Esophagus muscularis mucosa (tissue), 4 donors: ENCODE data around the gene HYI. TPM values are rescaled to one million over a fixed set of nuclear protein-coding genes. Genes with fewer than 3 reads are reported as not detected.

Experiments
- DNase-seq: peaks from one replicate; pipeline ENCODE4 v3.0.0-alpha.2; 2017; ENCODE audit errors: extremely low spot score
- H3K27ac ChIP-seq, 4 donors: fragments of 200-600 bp; sonication (generic); replicated peaks in 1 of 4; 1 replicate in 3 of 4; 2 replicates in 1 of 4; pipeline ENCODE4 v1.5.1; 2016 to 2019; ENCODE audit warnings: mild to moderate bottlenecking in 1 of 4
- H3K27me3 ChIP-seq, 4 donors: fragments of 200-600 bp; sonication (generic); one replicate each; pipeline versions ENCODE4 v1.5.1 to v1.6.0; 2016 to 2019
- H3K36me3 ChIP-seq, 4 donors: fragments of 200-600 bp; sonication (generic); one replicate each; pipeline ENCODE4 v1.5.1; 2016 to 2019
- H3K4me1 ChIP-seq, 4 donors: fragments of 200-600 bp; sonication (generic); one replicate each; pipeline ENCODE4 v1.5.1; 2016 to 2019
- H3K4me3 ChIP-seq, 4 donors: fragments of 200-600 bp; sonication (generic); 1 replicate in 2 of 4; 2 replicates in 2 of 4; pipeline ENCODE4 v1.5.1; 2016 to 2019; ENCODE audit warnings: mild to moderate bottlenecking in 4 of 4, moderate library complexity in 1 of 4
- H3K9me3 ChIP-seq, 4 donors: fragments of 200-600 bp; sonication (generic); 1 replicate in 3 of 4; 2 replicates in 1 of 4; pipeline ENCODE4 v1.5.1; 2016 to 2019
- EP300 ChIP-seq: sonication (generic); formaldehyde crosslinking; IDR thresholded peaks from one replicate; pipeline ENCODE4 v1.6.1; 2017; ENCODE audit warnings: antibody characterized with exemption
- POLR2A ChIP-seq: fragments of 450-650 bp; IDR thresholded peaks from one replicate; pipeline ENCODE4 v1.6.1; 2017; ENCODE audit warnings: antibody characterized with exemption, moderate library complexity, mild to moderate bottlenecking, low read depth
- POLR2AphosphoS5 ChIP-seq, 2 donors: sonication (generic); formaldehyde crosslinking; IDR thresholded peaks; one replicate each; pipeline ENCODE4 v1.6.1; 2017; ENCODE audit warnings: antibody characterized with exemption in 2 of 2
- WGBS: methylation state at CpG from one replicate; pipeline ENCODE4 v1.1.5; 2018; 5-methylcytosine and 5-hydroxymethylcytosine counted together
- intact Hi-C: fragments of 100-400 bp; cut with DNase I; formaldehyde crosslinking; loops from one replicate; pipeline ENCODE4 v1.15.1; 2023
- total RNA-seq, 4 donors: library from RNA; depleted of rRNA; stranded (reverse); fragments of >200 nt; gene quantifications; one replicate each; pipeline versions ENCODE4 v1.1.0 to v1.2.1, GENCODE V29; 2016
- TF ChIP-seq, protein P1 (sequence below), 3 experiments: fragments of 200-600 bp in 2 of 3; fragments of 450-650 bp in 1 of 3; sonication (generic) in 2 of 3; IDR thresholded peaks; one replicate each; pipeline ENCODE4 v1.5.1; 2017 to 2019; ENCODE audit warnings: antibody characterized with exemption in 3 of 3, mild to moderate bottlenecking in 2 of 3, moderate library complexity in 1 of 3

The HYI gene
- total RNA-seq, 4 donors from 2014 or later: 36.3 to 60.5 (median 50.6) TPM

DNA sequence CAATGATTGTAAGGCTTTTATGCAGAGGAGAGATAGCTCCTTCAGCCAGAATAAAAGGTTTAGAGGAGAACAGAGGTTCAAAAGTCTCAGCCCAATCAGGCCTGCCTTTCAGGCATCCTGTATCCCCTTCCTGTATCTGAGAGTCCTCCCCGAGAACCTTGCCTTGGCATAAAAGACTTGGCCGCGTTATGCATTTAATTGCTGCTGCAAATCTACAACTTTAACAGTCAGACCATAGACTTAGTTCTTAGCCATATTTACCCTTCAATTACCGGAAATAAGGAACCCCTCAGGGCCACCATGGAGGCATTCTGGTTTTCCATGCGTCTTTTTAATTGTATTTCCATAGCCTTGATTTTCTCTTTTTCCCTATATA is 18.3 kb upstream of the HYI start:
- no peak for TF ChIP-seq POLR2AphosphoS5 (IDR thresholded peaks at IDR 0.05)
- TF ChIP-seq EP300: no peak
- TF ChIP-seq, protein P1, sequence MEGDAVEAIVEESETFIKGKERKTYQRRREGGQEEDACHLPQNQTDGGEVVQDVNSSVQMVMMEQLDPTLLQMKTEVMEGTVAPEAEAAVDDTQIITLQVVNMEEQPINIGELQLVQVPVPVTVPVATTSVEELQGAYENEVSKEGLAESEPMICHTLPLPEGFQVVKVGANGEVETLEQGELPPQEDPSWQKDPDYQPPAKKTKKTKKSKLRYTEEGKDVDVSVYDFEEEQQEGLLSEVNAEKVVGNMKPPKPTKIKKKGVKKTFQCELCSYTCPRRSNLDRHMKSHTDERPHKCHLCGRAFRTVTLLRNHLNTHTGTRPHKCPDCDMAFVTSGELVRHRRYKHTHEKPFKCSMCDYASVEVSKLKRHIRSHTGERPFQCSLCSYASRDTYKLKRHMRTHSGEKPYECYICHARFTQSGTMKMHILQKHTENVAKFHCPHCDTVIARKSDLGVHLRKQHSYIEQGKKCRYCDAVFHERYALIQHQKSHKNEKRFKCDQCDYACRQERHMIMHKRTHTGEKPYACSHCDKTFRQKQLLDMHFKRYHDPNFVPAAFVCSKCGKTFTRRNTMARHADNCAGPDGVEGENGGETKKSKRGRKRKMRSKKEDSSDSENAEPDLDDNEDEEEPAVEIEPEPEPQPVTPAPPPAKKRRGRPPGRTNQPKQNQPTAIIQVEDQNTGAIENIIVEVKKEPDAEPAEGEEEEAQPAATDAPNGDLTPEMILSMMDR (IDR thresholded peaks at IDR 0.05): no peak
- TF ChIP-seq POLR2A: no peak
- WGBS: 86% methylated on average over 5 of the region's 5 CpGs
- Histone ChIP-seq H3K4me1 (no peaks in the 10 kb centered on the region), H3K9me3 (no peaks in the 10 kb centered on the region), H3K36me3 (no peaks in the 10 kb centered on the region), H3K27me3 (no peaks in the 10 kb centered on the region), H3K27ac (no peak overlapping the region), H3K4me3 (no peak overlapping the region)
- DNase-seq: no peak
- intact Hi-C loops: no loop called here

DNA sequence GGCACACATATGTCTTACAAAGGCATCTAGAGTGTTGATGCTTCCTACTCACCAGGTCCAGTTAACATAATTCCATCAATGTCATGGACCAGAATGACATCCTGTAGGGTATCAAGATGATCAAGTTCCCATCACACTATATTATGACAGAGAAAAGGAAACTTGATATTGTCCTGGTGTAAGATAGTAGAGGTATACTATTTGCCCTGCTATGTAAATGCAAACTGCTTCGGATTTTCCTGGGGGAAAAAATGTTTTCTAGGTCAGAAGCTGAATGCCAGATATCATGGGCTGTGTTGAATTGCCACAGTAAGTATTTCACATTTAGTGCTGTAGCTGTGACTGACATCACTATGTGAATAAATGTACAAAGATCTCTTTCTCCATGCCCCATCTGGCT is 16.2 kb upstream of the HYI start:
- TF ChIP-seq, protein P1 (IDR thresholded peaks at IDR 0.05): no peak
- no peak for TF ChIP-seq POLR2A
- no peak for TF ChIP-seq EP300
- TF ChIP-seq POLR2AphosphoS5 (IDR thresholded peaks at IDR 0.05): no peak

DNA sequence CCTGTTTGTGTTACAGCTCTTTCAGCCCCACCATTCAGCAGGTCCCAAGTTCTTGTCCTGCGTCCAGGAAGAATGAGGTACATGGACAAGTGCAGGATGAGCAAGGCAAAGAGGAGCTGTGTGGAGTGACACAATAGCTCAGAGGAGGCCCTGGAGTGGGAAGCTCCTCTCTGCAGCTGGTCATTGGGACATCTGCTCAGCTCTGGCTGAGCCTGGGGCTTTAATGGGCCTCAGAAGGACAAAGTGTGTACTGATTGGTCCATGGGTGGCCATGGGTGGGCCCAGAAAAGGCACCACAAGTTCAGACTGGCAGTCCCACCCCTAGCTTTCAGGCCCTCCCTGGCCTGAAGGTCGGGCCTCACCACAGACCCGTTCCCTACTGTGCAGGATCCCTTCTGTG is 14.7 kb upstream of the HYI start:
- intact Hi-C loops: no loop called here

More for the DNA sequence above, 16.2 kb upstream of the HYI start:
- H3K36me3 ChIP-seq: no peaks in the 10 kb centered on the region
- no peaks in the 10 kb centered on the region for H3K4me1 ChIP-seq
- no peaks in the 10 kb centered on the region for H3K9me3 ChIP-seq
- 83% methylated on average over 1 of the region's 1 CpG for WGBS
- H3K4me3 ChIP-seq: no peak overlapping the region
- intact Hi-C loops: no loop called here
- no peak for DNase-seq
- no peaks in the 10 kb centered on the region for H3K27me3 ChIP-seq
- no peak overlapping the region for H3K27ac ChIP-seq

DNA sequence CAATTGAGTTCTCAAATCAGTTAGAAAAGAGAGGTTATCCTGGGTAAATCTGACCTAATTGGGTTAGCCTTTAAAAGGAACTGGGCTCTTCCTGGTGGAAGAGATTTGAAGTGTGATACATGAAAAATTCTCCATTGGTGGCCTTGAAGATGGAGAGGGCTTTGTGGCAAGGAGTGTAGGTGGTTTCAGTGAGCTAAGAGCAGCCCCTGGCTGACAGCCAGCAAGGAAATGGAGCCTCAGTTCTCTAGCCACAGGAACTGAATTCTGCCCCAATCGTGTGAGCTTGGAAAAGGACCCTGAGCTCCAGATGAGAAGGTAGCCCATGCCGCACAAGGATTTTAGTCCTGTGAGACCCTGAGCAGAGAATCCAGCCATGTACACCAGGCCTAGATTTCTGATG is 12.7 kb upstream of the HYI start:
- TF ChIP-seq, protein P1 (IDR thresholded peaks at IDR 0.05): no peak
- TF ChIP-seq POLR2AphosphoS5 (IDR thresholded peaks at IDR 0.05) (no peak), EP300 (no peak), POLR2A (no peak)
- DNase-seq: no peak
- H3K4me3 ChIP-seq: no peak overlapping the region
- no peaks in the 10 kb centered on the region for H3K36me3 ChIP-seq
- intact Hi-C loops: no loop called here
- no peak overlapping the region for H3K27ac ChIP-seq
- 58% methylated on average over 2 of the region's 2 CpGs for WGBS
- no peaks in the 10 kb centered on the region for H3K27me3 ChIP-seq
- no peaks in the 10 kb centered on the region for H3K9me3 ChIP-seq
- H3K4me1 ChIP-seq: no peaks in the 10 kb centered on the region

More for the DNA sequence above, 14.7 kb upstream of the HYI start:
- no peak for DNase-seq
- no peak for TF ChIP-seq POLR2AphosphoS5 (IDR thresholded peaks at IDR 0.05)
- TF ChIP-seq, protein P1 (IDR thresholded peaks at IDR 0.05): no peak
- no peak for TF ChIP-seq EP300
- no peak for TF ChIP-seq POLR2A
- H3K36me3 ChIP-seq: no peaks in the 10 kb centered on the region
- no peaks in the 10 kb centered on the region for H3K9me3 ChIP-seq
- H3K27ac ChIP-seq: no peak overlapping the region
- no peaks in the 10 kb centered on the region for H3K4me1 ChIP-seq
- WGBS: 100% methylated on average over 2 of the region's 3 CpGs
- no peak overlapping the region for H3K4me3 ChIP-seq
- no peaks in the 10 kb centered on the region for H3K27me3 ChIP-seq

DNA sequence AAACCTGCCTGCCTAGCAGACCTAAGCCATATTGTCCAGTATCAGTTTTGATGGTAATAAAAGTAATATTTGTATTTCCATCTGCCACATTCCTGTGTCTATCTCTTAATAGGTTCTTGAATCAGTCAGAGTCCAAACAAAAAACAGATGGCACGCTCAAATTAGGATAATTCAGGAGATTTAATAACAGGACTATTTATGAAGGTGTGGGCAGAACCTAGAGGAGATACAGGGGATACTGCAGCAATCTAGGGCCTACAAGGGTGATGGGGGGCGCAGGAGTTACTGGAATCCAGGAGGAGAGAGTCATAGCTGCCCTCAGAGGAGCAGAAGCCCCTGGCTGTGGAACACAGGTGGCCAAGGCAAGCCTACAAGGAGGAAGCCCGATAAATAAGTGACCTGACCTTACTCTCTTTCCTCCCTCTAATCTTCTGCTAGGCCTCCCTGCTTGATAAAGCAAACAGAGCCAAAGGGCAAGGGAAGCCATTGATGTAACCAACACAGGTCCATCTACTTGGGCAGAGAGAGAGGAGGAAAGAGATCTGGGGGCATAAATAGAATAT is 11.9 kb upstream of the HYI start:
- intact Hi-C loops: no loop called here
- Histone ChIP-seq H3K4me1 (no peaks in the 10 kb centered on the region), H3K27ac (no peak overlapping the region), H3K27me3 (no peaks in the 10 kb centered on the region), H3K36me3 (no peaks in the 10 kb centered on the region), H3K9me3 (no peaks in the 10 kb centered on the region), H3K4me3 (no peak overlapping the region)
- DNase-seq: no peak
- 79% methylated on average over 3 of the region's 3 CpGs for WGBS
- TF ChIP-seq POLR2AphosphoS5 (IDR thresholded peaks at IDR 0.05) (no peak), POLR2A (no peak), EP300 (no peak)
- TF ChIP-seq, protein P1 (IDR thresholded peaks at IDR 0.05): no peak
